ENCODE data around the gene HDAC1.

DNA sequence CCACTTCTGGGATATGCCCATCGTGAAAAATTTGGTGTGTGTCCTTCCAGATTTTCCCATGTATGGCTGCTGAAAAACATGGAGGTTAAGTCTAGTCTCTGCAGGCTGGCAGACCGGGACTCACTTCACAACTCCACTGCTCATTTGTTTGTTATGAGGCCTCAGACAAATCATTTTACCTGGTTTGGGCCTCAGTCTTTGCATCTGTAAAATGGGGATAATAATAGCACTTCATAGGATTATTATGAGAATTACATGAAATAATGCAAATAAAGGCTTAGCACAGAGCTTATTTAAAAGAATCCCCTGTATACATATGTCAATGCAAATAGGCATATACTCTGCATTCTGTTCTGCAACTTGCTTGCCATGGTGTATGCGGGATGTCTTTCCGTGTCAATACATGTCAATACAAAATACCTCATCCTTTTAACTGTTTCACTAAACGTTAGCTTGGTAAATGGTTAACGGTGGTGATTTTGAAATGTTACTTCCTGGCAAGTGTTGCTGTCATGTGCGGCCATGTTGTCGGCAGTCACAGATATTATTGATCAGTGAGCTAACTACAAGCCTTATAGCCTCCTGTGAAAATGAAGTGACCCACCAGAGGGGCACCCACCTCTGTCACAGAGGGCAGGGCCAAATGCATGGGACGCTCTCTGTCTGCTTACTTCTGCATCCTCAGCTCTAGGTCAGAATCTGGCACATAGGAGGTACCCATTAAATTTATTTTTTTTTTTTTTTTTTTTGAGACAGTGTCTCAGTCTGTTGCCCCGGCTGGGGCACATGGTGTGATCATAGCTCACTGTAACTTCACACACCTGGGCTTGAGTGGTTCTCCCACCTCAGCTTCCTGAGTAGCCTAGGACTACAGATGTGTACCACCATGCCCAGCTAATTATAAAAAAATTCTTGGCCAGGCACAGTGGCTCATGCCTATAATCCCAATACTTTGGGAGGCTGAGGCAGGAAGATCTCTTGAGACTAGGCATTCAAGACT is 36.5 kb upstream of the HDAC1 start:
- TF ChIP-seq SMC3 (IDR thresholded peaks at IDR 0.05; ENCODE audit: low read depth, low read length) (no peak), CHD1 (IDR thresholded peaks at IDR 0.05; ENCODE audit: low read depth, low read length) (no peak), POLR2A (IDR thresholded peaks at IDR 0.05; ENCODE audit: low read depth, low read length) (no peak)
- TF ChIP-seq, protein P1, sequence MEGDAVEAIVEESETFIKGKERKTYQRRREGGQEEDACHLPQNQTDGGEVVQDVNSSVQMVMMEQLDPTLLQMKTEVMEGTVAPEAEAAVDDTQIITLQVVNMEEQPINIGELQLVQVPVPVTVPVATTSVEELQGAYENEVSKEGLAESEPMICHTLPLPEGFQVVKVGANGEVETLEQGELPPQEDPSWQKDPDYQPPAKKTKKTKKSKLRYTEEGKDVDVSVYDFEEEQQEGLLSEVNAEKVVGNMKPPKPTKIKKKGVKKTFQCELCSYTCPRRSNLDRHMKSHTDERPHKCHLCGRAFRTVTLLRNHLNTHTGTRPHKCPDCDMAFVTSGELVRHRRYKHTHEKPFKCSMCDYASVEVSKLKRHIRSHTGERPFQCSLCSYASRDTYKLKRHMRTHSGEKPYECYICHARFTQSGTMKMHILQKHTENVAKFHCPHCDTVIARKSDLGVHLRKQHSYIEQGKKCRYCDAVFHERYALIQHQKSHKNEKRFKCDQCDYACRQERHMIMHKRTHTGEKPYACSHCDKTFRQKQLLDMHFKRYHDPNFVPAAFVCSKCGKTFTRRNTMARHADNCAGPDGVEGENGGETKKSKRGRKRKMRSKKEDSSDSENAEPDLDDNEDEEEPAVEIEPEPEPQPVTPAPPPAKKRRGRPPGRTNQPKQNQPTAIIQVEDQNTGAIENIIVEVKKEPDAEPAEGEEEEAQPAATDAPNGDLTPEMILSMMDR (conservative IDR thresholded peaks at IDR 0.05; ENCODE audit: low read depth, low read length), result no peak

Measured in IMR-90 (cell line).